Osteoblast (primary cell): Measurements from ENCODE around the gene NAPSA. TPM values are rescaled to one million over a fixed set of nuclear protein-coding genes. Genes with fewer than 3 reads are reported as not detected.

ENCODE experiments used
- DNase-seq: peaks from one replicate; pipeline ENCODE4 v3.0.0; 2011; ENCODE audit warnings: low spot score, mixed read lengths; ENCODE audit not compliant: insufficient read length; ENCODE audit errors: missing footprints
- H2AFZ ChIP-seq: 2 replicates; pipeline ENCODE4 v1.6.0; 2011; ENCODE audit warnings: mild to moderate bottlenecking, low read length
- H3K27ac ChIP-seq: 2 replicates; pipeline ENCODE4 v1.5.1; 2011; ENCODE audit warnings: mild to moderate bottlenecking, low read depth, low read length, moderate library complexity
- H3K27me3 ChIP-seq: 2 replicates; pipeline ENCODE4 v1.6.0; 2012; ENCODE audit warnings: mild to moderate bottlenecking, control low read depth, inconsistent platforms, low read length, moderate library complexity; ENCODE audit not compliant: insufficient read depth
- H3K36me3 ChIP-seq: 2 replicates; pipeline ENCODE4 v1.5.1; 2011; ENCODE audit warnings: mild to moderate bottlenecking, low read length, control low read depth, moderate library complexity; ENCODE audit not compliant: insufficient read depth
- H3K4me1 ChIP-seq: 2 replicates; pipeline ENCODE4 v1.5.1; 2011; ENCODE audit warnings: mild to moderate bottlenecking, low read length, control low read depth, moderate library complexity; ENCODE audit not compliant: insufficient read depth
- H3K4me2 ChIP-seq: 2 replicates; pipeline ENCODE4 v1.6.0; 2011; ENCODE audit warnings: mild to moderate bottlenecking, low read length; ENCODE audit not compliant: insufficient read depth
- H3K4me3 ChIP-seq: fragments of 200-600 bp; sonication (generic); 3 replicates; pipeline ENCODE4 v1.5.1; 2012; ENCODE audit warnings: mild to moderate bottlenecking, low read length, inconsistent platforms; ENCODE audit not compliant: insufficient read depth
- H3K79me2 ChIP-seq: 2 replicates; pipeline ENCODE4 v1.6.0; 2012; ENCODE audit warnings: mild to moderate bottlenecking, low read length, control low read depth, inconsistent platforms; ENCODE audit not compliant: insufficient read depth
- H3K9me3 ChIP-seq: 2 replicates; pipeline ENCODE4 v1.5.1; 2011; ENCODE audit warnings: low read depth, low read length, control low read depth
- H4K20me1 ChIP-seq: 2 replicates; pipeline ENCODE4 v1.6.0; 2012; ENCODE audit warnings: mild to moderate bottlenecking, low read length, control low read depth; ENCODE audit not compliant: insufficient read depth
- total RNA-seq: library from RNA; depleted of rRNA; stranded (reverse); fragments of >200 nt; gene quantifications from 2 replicates; pipeline ENCODE4 v1.2.3, GENCODE V29; 2012
- TF ChIP-seq, protein P1 (sequence below): IDR thresholded peaks from 2 replicates; pipeline ENCODE4 v1.5.1; 2011; ENCODE audit warnings: mild to moderate bottlenecking, low read depth, low read length, moderate library complexity; ENCODE audit errors: extremely low read depth

Gene NAPSA
- total RNA-seq, 1 donor, result under 0.01 TPM

DNA sequence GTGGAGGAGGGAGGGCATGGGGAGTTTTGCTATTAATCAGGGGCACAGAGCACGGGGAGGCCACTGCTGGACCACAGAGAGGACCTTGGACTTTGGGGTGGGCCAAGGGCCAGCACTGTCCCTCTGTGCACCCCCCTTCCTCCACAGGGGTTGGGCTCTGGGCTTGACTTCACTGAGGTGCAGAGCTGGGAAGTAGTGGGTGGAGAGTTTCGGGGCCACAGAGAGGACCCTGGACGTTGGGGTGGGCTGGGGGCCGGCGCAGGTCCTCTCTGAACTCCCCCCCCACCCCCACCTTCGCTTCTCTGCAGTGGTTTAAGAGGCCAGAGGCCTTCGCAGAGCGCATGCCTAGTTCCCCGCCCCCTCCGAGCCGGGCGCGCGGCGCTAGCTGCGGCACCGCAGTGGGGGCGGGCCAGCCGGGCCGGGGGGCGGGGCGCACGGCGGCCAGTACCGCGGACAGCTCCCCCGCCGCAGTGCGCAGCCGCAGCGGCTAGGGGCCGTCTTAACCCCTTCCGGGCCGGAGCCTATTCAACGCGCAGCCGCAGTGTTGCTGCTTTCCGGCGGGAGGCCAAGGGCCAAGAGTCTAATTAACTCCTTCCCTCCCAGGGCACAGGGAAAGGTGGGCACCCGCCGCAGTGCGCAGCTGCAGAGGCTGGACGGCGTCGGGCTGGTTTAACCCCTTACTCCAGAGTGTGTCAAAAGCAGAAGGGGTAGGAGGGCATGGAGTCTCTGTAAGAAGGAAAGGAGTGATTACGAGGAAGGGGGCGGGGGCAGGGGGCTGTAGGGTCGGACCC lies 39.9 kb downstream of the NAPSA start:
- Histone ChIP-seq H3K9me3 (no peaks in the 10 kb centered on the region), H2AFZ (no peak overlapping the region), H3K27me3 (peaks cover 40% of the 10 kb centered on the region), H3K4me2 (no peak overlapping the region), H3K4me1 (no peaks in the 10 kb centered on the region), H3K4me3 (no peak overlapping the region), H3K27ac (no peak overlapping the region), H3K79me2 (no peaks in the 10 kb centered on the region), H4K20me1 (no peaks in the 10 kb centered on the region), H3K36me3 (no peaks in the 10 kb centered on the region)
- peak; percentile 100 for DNase-seq
- TF ChIP-seq, protein P1, sequence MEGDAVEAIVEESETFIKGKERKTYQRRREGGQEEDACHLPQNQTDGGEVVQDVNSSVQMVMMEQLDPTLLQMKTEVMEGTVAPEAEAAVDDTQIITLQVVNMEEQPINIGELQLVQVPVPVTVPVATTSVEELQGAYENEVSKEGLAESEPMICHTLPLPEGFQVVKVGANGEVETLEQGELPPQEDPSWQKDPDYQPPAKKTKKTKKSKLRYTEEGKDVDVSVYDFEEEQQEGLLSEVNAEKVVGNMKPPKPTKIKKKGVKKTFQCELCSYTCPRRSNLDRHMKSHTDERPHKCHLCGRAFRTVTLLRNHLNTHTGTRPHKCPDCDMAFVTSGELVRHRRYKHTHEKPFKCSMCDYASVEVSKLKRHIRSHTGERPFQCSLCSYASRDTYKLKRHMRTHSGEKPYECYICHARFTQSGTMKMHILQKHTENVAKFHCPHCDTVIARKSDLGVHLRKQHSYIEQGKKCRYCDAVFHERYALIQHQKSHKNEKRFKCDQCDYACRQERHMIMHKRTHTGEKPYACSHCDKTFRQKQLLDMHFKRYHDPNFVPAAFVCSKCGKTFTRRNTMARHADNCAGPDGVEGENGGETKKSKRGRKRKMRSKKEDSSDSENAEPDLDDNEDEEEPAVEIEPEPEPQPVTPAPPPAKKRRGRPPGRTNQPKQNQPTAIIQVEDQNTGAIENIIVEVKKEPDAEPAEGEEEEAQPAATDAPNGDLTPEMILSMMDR, result no peak

DNA sequence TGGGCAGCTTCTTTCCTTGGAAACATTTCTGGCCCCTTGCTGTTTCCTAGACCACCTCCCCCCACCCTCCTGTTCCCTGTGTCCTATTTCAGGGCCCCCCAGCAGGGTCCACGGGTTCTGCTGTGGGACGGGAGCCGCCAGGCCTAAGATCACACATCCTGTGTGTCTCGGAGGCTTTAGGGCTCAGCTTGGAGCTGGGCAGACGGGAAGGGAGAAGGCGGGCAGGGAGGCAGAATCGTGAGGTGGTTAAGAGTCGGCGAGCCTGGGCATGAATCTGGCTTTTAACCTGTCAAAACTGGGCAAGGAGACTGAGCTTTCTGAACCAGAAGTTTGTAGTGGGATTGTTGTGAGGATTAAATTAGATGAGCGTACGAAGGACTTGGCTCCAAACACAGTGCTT lies 41.1 kb downstream of the NAPSA start:
- no peaks in the 10 kb centered on the region for H3K4me1 ChIP-seq

DNA sequence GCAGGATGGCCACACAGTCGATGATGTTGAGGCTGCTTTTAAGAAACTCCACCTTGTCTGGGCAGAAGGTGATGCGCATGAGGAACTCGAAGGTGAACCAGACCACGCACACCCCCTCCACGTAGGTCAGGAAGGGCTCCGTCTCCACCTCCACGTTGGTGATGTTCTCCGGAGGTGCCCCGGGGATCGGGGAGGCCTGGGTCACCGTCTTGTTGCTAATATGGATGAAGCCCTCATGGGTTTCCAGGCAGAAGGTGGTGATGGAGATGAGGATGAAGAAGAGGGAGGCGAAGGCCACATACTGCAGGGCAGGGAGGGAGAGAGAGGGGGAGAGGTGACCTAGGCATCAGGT lies 41.7 kb downstream of the NAPSA start:
- H3K79me2 ChIP-seq, result no peaks in the 10 kb centered on the region
- TF ChIP-seq, protein P1, result no peak
- no peaks in the 10 kb centered on the region for H3K9me3 ChIP-seq
- no peak overlapping the region for H3K4me2 ChIP-seq
- H3K36me3 ChIP-seq, result no peaks in the 10 kb centered on the region
- H3K27me3 ChIP-seq, result peaks cover 27% of the 10 kb centered on the region
- no peaks in the 10 kb centered on the region for H4K20me1 ChIP-seq
- no peak overlapping the region for H3K4me3 ChIP-seq
- H3K4me1 ChIP-seq, result no peaks in the 10 kb centered on the region
- peak; percentile 42 for DNase-seq
- no peak overlapping the region for H3K27ac ChIP-seq
- H2AFZ ChIP-seq, result no peak overlapping the region

More for the DNA sequence above, 41.1 kb downstream of the NAPSA start:
- Histone ChIP-seq H3K4me2 (no peak overlapping the region), H3K36me3 (no peaks in the 10 kb centered on the region), H3K9me3 (no peaks in the 10 kb centered on the region), H3K4me3 (no peak overlapping the region), H3K27ac (no peak overlapping the region), H4K20me1 (no peaks in the 10 kb centered on the region), H3K27me3 (peaks cover 28% of the 10 kb centered on the region), H2AFZ (no peak overlapping the region), H3K79me2 (no peaks in the 10 kb centered on the region)
- peak; percentile 81 for DNase-seq
- TF ChIP-seq, protein P1, result no peak

DNA sequence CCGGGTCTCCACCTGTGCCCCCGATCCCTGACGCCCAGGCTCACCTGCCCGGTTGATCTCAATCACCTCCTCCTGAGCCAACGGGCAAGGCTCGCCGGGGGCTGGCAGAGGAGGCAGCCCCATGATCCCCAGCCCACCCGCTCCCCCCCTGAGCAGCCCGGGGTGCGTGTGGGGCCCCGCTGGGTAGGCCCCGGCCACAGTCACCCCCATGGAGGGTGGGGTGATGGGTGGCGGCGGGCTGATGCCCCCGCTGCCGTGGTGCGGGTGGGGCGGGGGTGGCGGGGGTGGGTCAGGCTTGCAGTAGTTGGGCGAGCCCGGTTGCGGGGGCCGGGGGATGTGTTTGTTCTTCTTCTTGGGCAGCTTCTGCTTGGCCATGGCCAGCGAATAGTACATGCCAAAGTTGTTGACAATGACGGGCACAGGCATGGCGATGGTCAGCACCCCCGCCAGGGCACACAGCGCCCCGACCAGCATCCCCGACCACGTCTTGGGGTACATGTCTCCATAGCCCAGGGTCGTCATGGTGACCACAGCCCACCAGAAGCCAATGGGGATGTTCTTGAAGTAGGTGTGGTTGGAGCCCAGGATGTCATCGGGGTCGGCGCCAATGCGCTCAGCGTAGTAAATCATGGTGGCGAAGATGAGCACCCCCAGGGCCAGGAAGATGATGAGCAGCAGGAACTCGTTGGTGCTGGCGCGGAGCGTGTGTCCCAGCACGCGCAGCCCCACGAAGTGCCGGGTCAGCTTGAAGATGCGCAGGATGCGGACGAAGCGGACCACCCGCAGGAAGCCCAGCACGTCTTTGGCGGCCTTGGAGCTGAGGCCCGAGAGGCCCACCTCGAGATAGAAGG lies 42.3 kb downstream of the NAPSA start:
- Histone ChIP-seq H3K79me2 (no peaks in the 10 kb centered on the region), H3K4me1 (no peaks in the 10 kb centered on the region), H3K27ac (no peak overlapping the region), H2AFZ (no peak overlapping the region), H3K4me3 (no peak overlapping the region), H3K9me3 (no peaks in the 10 kb centered on the region), H3K4me2 (no peak overlapping the region), H3K27me3 (peaks cover 23% of the 10 kb centered on the region), H4K20me1 (no peaks in the 10 kb centered on the region), H3K36me3 (no peaks in the 10 kb centered on the region)
- DNase-seq, result peak; percentile 57
- TF ChIP-seq, protein P1, result no peak
